D721Med (cell line): ENCODE measurements around the gene ANKRD40.

Experiments used
- DNase-seq: peaks from one replicate; pipeline ENCODE4 v3.0.0; 2011; ENCODE audit warnings: low spot score; ENCODE audit not compliant: insufficient read length
- FAIRE-seq: peaks from 2 replicates; lab custom pipeline; 2011; peaks lifted over from hg19 to GRCh38; lab: Jason Lieb, UNC
- TF ChIP-seq, protein P1 (sequence below): IDR thresholded peaks from 2 replicates; pipeline ENCODE4 v1.5.1; 2012; ENCODE audit warnings: mild to moderate bottlenecking, control low read depth; ENCODE audit not compliant: insufficient read depth; ENCODE audit errors: missing control alignments

Gene ANKRD40

GRCh38 chr17:50660887-50661345 is 46.8 kb downstream of the ANKRD40 start:
- no peak for FAIRE-seq
- TF ChIP-seq, protein P1, sequence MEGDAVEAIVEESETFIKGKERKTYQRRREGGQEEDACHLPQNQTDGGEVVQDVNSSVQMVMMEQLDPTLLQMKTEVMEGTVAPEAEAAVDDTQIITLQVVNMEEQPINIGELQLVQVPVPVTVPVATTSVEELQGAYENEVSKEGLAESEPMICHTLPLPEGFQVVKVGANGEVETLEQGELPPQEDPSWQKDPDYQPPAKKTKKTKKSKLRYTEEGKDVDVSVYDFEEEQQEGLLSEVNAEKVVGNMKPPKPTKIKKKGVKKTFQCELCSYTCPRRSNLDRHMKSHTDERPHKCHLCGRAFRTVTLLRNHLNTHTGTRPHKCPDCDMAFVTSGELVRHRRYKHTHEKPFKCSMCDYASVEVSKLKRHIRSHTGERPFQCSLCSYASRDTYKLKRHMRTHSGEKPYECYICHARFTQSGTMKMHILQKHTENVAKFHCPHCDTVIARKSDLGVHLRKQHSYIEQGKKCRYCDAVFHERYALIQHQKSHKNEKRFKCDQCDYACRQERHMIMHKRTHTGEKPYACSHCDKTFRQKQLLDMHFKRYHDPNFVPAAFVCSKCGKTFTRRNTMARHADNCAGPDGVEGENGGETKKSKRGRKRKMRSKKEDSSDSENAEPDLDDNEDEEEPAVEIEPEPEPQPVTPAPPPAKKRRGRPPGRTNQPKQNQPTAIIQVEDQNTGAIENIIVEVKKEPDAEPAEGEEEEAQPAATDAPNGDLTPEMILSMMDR = no peak
- no peak for DNase-seq

DNA sequence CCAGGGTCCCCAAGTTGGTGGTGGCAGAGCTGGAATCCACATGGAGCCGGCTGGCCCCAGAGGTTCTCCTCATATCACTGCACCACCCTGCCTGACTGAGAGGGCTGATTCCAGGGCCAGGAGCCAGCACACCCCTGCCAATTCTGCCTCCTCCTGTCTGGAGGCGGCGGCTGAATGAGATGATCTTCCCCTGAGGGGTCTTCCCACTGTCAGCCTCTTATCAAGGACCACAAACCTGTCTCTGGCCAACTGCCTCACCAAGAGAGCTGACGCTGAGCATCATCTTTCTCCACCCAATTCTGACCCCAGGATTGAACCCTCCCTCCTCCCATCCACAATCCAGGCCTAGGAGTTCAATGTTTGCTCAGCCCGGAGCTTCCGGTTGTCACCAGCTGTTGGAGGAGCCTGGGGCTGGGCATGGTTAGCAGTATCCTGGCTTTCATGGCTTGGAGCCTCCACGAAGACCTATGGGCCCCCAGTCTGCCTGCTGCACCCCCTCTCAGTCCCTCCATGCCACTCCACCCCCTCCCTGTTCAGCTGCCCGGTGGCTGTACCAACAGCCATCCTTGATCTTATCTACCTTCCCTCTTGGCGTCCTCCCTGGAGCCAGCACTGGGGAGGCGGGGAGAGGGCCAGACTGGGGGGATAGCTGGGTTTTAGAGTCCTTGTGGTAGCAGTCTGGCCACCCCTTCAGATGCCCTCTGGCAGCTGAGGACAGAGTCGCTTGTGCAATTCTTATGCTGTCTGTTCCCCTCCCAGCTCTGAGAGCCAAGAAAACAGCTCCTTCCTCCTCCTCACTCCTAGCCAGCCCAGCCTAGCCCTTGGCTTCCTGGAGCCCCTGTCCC is 47.5 kb downstream of the ANKRD40 start:
- no peak for DNase-seq
- no peak for FAIRE-seq

GRCh38 chr17:50659179-50659578 is 48.5 kb downstream of the ANKRD40 start:
- DNase-seq (no peak), FAIRE-seq (no peak)
- TF ChIP-seq, protein P1 = no peak

More for the DNA sequence above, 47.5 kb downstream of the ANKRD40 start:
- TF ChIP-seq, protein P1 = no peak

- no peak for FAIRE-seq
- DNase-seq = no peak
- TF ChIP-seq, protein P1 = no peak
Observed at GRCh38 chr17:50658616-50659015, 49.1 kb downstream of the ANKRD40 start.

DNA sequence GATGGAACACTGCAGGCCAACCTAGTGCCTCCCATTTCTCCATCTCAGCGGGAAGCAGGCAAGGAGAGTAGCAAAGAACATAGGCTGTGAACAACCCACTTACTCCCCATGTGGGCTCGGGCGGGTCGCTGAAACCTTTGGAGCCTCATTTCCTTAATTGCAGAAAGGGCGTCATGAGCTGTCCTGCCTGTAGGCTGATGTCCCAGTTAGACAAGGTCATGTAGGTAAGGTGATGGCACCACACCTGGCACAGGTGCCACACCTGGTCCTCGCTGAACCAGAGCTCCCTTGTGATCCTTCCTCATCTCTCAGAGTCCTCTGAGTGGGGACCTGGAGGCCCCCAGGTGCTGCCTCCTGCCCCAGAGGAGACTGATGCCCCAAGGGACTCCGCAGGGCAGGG is 50.1 kb downstream of the ANKRD40 start:
- DNase-seq (no peak), FAIRE-seq (no peak)
- TF ChIP-seq, protein P1 = no peak

DNA sequence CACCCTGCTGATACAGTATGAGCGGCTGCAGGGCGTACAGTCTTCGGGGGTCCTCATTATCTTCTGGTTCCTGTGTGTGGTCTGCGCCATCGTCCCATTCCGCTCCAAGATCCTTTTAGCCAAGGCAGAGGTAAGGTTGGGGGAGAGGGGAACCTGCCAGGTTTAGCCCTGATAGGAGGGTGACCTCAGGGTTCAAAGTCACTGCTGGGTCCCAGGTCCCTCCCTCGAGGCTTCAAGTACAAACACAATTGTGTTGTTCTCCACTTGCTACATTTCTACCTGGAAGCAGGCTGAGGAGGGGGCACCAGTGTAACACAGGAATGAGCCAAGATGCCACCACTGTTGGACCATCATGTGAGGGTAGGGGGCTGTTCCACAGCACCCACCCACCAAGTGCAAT is 50.7 kb downstream of the ANKRD40 start:
- TF ChIP-seq, protein P1 = no peak
- no peak for DNase-seq
- no peak for FAIRE-seq

- FAIRE-seq (no peak), DNase-seq (no peak)
- TF ChIP-seq, protein P1 = no peak
Observed at GRCh38 chr17:50656509-50656908, 51.2 kb downstream of the ANKRD40 start.
